ENCODE measurements around the gene NOXO1.
"Not testable (repeated sequence)": the region's sequence is repeated elsewhere in the genome, so short reads cannot be mapped to it uniquely, and the experiment has no call there.

The NOXO1 gene, protein sequence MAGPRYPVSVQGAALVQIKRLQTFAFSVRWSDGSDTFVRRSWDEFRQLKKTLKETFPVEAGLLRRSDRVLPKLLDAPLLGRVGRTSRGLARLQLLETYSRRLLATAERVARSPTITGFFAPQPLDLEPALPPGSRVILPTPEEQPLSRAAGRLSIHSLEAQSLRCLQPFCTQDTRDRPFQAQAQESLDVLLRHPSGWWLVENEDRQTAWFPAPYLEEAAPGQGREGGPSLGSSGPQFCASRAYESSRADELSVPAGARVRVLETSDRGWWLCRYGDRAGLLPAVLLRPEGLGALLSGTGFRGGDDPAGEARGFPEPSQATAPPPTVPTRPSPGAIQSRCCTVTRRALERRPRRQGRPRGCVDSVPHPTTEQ

DNA sequence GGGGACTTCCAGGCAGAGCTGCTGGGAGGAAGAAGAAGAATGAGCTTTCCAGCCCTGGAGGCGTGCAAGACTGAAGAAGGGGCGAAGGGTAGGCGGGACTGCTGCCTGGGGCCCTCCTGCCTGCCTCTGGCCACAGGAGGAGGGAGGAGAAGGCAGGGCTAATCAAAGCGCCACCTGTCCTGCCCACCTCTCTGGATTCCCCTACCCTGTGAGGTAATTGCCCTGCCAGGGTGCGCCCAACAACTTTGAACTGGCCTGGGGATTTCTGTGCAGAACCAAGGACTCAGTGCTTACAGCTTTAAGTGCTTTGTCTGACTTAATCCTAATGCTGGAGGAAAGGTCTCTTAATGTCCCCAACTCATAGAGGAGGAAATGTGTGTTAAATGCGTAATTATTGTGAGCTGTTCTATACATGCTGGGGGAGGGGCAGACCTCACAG is at the start of gene NOXO1:
TSS of gene NOXO1 (minus strand) at position 72 of the 439 bp plus-strand sequence. CDS start 290 bp downstream, outside the sequence.
- DNase-seq (ENCODE audit: low read depth) = no peak

DNA sequence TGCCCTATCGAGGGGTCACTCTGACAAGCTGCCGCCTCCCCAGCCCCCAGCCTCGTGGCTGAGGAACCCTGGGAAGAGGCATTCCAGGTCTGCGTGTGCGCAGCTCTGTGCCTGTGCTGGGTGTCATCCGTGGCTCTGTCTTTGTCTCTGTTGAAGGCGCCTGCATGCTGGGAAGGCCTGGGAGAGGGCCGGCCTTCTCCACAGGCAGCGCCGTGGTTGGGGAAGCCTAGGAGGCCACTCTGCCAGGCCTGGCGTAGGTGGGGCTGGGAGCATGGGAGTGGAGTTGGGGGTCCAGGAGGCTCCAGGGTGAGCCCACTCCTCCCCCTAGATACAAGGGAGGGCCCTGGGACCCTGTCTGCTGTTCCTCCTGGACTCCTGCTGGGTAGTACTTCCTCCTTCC is 48.8 kb upstream of the NOXO1 start:
- DNase-seq (ENCODE audit: low read depth) = no peak

DNA sequence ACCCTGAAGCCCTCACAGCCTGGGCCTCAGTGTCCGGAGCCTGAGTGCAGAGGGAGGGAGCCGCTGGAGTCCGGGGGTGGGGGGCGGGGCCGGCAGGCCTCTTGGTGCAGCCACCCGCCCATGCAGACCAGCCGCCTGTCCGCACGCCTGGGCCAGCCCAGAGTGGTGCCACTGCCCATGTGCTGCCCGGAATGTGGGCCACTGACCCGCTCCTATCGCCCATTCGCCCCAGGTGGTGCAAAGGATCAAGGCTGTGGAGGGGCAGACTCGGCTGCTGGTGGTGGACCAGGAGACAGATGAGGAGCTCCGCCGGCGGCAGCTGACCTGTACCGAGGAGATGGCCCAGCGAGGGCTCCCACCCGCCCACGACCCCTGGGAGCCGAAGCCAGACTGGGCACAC is 48.1 kb upstream of the NOXO1 start:
- no peak for DNase-seq (ENCODE audit: low read depth)

DNA sequence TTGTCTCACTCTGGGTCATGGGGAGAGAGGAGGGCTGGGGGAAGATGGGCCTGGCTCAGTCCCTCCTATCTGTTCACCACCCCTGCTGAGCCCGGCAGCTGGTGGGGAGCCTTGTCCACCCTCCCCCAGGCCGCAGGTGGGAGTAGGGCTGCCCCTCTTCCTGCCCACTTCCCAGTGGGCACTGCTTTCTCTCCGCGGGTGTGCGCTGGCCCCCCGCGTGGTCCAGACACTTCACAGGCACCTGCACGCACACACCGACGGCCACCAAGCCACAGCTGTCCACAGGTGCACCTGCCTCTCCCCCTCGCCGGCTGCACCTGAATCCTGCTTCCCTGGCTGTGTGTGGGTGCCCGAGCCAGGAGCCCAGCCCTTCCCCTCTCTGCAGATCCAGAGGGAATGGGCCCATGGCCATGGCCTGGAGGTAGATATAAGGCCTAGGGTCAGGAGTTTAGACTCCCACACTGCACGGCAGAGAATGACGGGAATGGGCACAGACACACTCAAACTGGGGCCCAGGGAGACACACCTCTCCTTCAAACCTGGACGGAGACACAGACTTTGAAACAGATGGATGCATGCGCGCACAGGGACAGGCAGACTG is 47.5 kb upstream of the NOXO1 start:
- DNase-seq (ENCODE audit: low read depth) = no peak

DNA sequence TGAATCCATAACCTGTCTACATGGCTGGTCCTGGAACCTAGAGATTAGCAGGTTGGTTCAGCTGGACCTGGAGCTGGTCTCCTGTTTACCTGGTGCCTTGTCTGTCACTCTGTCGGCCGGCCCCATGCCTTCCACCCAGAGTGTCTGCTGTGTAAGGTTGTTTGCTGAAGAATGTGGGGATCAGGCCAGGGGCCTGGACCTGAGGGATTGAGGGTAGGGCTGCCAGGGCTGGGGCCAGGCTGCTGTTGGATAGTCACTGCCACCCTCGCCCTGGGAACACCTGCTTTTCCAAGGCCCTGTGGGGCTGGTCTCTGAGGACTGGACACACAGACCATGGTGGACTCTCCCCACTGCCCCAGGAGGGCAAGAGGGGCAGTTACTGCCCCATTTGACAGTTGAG is 46.9 kb upstream of the NOXO1 start:
- DNase-seq (ENCODE audit: low read depth) = no peak

DNA sequence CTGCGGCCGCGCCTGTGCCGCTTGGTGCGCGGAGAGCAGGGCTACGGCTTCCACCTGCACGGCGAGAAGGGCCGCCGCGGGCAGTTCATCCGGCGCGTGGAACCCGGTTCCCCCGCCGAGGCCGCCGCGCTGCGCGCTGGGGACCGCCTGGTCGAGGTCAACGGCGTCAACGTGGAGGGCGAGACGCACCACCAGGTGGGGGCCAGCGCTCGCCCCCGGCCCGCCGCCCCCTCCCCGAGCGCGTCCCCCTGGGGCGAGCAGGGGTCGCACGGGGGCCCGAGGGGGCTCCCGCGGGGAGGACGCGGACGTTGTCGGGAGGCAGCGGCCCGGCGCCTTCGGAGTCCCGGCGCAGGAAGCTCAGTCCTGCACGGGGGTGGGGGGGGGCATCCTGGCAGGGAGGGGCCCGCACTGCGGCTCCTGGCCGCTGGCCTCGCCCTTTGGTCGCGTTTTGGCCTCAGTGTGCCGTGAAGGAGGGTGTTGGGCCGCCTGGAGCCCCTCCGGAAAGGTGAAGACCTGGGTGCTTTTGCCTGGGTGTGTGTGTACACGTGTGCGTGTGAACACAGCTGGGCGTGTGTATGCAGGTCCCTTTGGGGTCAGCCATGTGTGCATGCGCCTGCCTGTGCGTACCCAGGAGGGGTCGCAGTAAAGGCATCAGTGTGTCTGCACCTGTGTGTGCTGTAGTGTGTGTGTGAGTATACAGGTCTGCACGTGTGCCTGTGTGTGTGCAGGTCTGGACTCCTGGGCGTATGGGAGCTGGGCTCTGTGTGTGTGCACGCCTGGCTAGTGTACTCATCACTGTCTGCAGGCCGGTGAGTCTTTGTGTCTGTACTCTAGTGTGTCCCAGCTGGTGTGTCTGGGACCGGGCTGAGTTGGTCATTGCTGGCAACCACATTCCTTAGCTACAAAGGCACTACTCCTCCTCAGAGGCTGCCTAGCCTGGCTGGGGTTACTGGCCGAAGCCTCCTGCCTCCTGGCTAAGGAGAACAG is 46.0 kb upstream of the NOXO1 start:
- DNase-seq (ENCODE audit: low read depth) = no peak

DNA sequence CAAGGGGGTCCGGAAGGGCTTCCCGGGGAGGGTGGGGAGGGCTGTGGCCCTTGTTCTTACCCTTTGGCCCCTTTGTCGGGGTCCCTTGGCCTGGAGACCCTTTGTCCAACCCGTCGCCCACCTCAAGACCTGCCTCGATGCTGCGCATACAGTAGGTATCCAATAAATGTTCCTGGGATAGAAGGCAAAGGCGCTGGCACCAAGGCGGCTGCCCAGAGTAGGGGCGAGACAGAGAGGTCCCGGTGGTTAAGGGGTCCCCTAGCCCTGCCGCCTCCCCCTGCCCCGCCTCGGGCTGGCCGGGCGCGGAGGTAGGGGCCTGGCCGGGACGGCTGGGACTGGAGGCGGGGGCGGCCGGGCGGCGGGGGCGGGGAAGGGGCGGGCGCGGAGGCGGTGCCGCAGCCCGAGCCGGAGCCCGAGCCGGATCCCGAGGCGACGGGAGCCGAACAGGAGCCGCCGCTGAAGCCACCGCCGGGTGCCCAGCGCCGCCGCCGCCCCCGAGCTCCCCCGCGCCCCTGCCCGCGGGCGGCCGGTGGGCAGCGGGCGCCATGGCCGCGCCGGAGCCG is 45.3 kb upstream of the NOXO1 start, which contains the start of gene NHERF2:
TSS of gene NHERF2 (plus strand) at position 442 of the 563 bp plus-strand sequence. CDS start at position 546, 104 bp downstream.
- no peak for DNase-seq (ENCODE audit: low read depth)

DNA sequence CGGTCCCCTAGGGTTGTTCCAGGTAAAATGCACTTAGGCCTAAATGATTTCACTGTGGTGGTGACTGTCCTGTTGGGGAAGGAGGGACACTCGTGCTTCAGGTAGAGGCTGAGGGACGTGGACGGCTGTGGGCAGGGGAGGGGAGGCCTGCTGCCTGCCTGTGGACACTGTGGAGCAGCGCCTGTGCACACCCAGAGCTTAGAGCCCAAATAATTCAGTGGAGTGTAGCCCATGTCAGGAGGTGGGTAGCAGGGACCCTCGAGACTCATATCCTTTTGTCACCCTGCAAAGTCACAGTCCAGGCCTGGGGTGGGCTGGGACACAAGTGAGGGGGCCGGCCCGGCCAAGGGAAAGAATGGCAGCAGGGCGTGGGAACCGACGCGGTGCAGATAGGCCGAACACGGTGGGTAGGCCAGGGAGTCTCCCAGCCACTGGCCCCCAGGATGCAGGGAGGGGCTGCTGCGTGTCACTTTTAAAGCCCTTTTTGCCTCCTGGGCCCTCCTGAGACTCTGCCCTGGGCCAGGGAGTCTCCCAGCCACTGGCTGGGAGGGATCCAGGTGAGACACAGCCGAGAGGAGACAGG is 44.7 kb upstream of the NOXO1 start:
- DNase-seq (ENCODE audit: low read depth) = no peak

DNA sequence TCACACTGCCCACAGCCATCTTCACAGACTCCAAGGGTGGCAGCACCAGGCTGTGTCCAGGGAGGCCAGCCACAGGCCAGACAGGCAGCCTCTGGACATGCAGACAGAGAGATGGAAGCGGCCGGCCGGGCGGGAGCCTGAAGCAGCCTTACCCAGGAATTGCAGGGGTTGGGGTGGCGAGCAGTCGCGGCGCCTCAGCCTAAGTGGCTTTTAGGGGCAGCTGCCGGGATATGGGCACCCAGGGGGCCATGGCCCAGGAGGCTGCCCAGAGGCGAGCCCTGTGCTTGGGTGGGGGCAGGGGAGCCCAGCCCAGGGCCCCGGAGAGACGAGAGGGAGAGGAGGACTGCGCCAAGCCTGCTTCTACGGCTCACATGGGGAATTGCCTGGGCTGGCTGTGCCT is 44.0 kb upstream of the NOXO1 start:
- DNase-seq (ENCODE audit: low read depth) = no peak

DNA sequence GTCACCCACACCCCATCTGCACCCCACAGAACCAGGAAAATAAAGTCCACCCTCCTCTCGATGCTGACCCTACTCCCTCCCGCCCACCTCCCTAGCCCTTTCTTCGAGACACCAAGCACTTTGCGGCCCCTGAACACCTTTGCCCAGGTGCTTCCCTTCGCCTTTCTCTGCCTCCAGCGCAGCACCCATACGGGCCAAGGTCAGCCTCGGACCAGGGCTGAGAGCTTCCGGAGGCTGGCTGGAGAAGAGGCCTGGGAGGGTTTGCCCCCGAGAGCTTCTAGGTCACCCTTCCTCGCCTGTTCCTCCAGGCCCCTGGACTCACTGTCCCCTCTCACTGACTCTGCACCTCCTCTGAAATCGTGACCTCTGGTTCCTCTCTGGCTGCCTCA is 42.8 kb upstream of the NOXO1 start:
- DNase-seq (ENCODE audit: low read depth) = no peak

DNA sequence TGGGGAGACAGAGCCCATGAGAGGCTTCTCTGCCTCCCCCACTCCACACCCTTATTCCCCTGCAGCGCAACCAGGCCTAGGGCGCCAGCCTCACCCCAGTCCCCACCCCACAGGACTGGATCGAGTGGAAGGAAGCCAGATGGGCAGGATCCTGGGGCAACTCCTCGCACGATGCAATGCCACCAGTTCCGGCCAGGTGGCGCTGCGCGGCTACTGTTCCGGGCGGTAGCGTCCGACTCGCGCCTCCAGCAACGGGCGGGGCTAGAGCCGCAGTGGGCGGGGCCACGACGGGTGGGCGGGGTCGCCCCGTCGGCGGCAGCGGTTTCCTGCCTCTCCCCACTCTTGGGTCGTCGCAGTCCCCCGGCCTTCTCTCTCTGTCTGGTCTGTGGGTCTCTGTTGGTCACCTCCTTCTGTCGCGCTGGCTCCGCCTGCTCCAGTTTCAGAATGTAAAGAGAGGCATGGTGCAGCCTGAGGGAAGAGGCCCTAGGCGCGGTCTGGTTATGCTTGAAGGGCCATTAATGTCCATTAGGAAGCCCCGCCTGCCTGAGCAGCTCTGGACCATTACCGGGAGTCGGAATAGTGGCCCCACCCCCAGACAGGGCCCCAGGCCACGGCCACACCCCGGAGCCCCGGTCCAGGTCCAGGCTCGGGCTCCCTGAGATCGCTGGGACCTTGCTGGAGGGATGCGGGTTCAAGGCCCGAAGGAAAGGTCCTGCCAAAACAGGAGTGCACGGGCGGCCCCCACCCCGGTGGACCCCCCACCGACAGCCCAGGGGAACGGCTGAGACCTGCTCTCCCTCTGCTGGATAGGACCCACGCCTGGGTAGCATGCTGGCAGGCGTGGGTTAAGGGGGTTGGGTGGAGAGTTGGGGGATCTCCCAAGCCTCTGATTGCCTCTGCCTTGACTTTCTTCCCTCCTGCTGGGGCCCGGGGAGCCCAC is 42.1 kb upstream of the NOXO1 start:
- peak; percentile 99 for DNase-seq (ENCODE audit: low read depth)

DNA sequence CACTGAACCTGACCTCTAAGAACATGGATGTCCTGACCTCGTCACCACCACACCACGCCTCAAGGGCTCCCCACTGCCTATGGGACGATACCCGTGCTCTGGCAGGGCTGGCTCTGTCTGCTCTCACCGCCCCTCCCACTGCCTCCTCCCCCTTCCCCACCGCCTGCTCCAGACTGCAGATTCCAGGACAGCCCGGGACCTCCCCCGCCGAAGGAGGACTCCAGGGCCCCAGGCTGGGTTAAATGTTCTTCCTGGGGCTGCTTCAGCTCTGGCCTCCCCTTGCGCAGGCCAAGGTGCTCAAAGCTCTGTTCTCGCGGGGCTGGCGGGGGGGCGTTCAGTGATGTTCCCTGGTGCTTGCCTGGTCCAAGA is 41.4 kb upstream of the NOXO1 start:
- no peak for DNase-seq (ENCODE audit: low read depth)

DNA sequence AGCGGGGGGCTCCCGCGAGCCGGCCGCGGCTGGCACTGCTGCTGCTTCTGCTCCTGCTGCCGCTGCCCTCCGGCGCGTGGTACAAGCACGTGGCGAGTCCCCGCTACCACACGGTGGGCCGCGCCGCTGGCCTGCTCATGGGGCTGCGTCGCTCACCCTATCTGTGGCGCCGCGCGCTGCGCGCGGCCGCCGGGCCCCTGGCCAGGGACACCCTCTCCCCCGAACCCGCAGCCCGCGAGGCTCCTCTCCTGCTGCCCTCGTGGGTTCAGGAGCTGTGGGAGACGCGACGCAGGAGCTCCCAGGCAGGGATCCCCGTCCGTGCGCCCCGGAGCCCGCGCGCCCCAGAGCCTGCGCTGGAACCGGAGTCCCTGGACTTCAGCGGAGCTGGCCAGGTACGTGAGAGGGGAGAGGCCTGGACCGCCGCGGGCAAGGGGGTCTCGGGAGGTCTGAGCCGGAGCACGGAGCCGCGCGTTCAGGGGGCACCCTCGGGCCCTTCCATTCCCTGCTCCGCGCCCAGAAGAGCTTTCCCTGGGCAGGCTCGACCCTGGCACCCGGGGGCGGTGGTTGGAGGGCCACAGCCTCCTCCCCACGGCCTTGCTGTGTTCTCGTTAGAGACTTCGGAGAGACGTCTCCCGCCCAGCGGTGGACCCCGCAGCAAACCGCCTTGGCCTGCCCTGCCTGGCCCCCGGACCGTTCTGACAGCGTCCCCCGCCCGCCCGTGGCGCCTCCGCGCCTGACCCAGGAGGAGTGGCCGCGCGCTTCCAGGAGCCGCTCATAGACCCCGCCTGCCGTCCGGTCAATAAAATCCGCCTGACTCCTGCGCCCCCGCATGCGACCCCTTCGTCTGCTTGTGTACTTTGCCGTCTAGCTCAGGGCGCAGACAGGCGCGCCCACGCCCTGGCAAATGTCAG is 38.9 kb upstream of the NOXO1 start:
- no peak for DNase-seq (ENCODE audit: low read depth)

DNA sequence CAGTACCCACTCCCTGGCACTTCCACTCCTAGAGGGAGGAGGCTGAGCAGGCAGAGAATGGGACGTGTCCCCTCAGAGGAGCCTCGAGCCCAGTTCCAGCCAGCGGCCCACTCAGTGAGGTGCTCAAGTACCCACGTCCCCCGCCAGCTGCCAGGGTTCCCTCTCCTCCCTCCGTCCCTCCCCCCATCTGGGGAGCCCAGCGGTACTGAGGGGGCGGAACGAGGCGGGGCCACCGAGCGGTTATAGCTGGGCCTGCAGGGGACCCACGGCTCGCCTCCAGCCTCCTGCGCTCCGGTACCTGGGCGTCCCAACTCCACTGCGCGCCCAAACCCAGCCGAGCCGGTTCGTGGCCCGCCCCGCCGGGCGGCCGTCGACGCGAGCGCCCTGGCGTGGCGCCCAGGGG is 38.2 kb upstream of the NOXO1 start, which contains the start of gene NPW:
TSS of gene NPW (plus strand) at position 268 of the 403 bp plus-strand sequence.
- no peak for DNase-seq (ENCODE audit: low read depth)

DNA sequence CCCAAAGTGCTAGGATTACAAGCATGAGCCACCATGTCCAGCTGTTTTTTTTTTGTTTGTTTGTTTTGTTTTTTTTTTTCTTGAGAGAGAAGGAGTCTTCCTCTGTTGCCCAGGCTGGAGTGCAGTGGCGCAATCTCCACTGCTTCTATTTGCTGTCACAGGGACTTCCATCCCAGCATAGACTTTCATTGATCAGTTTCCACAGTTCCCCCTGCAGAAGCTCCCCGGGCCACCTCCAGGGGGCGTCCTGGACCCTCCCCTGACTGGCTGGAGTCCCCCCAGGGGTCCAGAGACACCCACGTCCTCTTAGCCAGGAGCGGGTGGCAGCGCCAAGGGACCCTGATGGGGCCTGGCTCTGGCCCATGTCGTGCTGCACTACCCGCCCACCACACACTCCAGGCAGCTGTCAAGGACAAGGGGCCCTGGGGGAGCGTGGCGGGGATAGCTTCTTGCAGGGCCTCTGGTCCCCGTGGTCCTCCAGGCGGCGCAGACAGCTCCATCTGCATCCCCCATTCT is 35.2 kb upstream of the NOXO1 start:
- no peak for DNase-seq (ENCODE audit: low read depth)

DNA sequence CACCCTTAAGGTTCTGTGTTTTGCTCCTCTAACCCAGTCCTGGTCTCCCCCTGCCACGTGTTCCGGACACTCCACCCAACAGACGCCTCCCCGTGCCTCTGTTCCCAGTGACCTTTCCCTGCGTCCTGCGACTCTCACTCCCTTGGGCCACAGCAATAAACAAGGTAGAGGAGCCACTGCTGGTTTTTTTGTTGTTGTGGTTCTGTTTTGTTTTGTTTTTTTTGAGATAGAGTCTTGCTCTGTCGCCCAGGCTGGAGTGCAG is 34.6 kb upstream of the NOXO1 start:
- no peak for DNase-seq (ENCODE audit: low read depth)

DNA sequence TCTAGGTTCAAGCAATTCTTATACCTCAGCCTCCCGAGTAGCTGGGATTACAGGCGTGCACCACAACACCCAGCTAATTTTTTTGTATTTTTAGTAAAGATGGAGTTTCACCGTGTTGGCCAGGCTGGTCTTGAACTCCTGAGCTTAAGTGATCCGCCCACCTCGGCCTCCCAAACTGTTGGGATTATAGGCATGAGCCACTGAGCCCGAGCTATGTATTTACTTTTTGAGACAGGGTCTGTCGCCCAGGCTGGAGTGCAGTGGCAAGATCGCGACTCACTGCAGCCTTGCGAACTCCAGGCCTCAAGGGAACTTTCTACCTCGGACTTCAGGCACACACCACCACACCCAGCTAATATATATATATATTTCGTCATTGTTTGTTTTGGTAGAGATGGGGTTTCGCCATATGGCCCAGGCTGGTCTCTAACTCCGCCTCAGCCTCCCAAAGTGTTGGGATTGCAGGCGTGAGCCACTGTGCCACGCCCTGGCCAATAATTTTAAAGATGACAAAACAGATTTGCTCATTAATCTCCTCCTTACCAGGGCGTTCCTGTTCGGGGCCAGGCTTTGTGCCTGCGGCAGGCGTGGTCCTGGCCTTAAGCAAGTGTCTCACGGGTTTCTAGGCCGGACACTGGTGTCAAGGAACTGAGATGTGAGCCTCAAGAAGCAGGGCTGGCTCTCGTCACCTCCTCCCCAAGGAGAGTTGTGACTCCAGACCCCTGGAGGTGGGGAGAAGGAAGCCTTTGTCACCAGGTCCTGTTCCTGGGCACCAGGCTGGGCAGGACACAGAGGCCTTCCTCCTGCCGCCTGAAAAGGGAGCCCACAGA is 34.1 kb upstream of the NOXO1 start:
- no peak for DNase-seq (ENCODE audit: low read depth)

DNA sequence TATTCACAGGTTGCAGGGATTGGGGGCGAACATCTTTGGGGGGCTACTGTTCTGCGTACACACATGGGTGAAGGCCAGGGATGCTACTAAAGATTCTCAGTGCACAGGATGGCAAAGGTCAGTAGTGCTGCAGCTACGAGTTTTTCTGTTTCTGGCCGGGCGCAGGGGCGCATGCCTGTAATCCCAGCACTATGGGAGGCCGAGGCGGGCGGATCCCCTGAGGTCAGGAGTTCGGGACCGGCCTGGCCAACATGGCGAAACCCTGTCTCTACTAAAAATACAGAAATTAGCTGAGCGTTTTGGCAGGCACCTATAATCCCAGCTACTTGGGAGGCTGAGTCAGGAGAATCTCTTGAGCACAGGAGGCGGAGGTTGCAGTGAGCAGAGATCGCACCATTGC is 32.3 kb upstream of the NOXO1 start:
- DNase-seq (ENCODE audit: low read depth) = no peak

DNA sequence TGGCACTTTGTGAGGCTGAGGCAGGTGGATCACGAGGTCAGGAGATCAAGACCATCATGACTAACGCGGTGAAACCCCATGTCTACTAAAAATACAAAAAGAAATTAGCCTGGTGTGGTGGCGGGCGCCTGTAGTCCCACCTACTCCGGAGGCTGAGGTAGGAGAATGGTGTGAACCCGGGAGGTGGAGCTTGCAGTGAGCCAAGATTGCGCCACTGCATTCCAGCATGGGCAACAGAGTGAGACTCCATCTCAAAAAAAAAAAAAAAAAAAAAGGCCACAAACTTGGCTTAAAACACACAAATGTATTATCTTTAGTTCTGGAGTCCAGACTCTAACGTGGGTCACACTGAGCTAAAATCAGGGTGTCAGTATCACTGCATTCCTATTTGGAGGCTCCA is 30.5 kb upstream of the NOXO1 start:
- not testable (repeated sequence) for DNase-seq (ENCODE audit: low read depth)

All from stimulated activated CD8-positive, alpha-beta memory T cell treated with anti-CD3 and anti-CD28 coated beads, Interleukin-15, amount 100 ng/mL, for 24 hours (primary cell).